Thyroid gland (tissue), 4 donors: ENCODE data around the gene DENND4A.

Experiments
- CTCF ChIP-seq, 6 experiments: fragments of 200-600 bp in 3 of 6; fragments of 450-650 bp in 3 of 6; sonication (generic) in 3 of 6; IDR thresholded peaks; one replicate each; pipeline ENCODE4 v1.5.1; 2016 to 2019; ENCODE audit warnings: antibody characterized with exemption in 6 of 6, mild to moderate bottlenecking in 2 of 6, inconsistent platforms in 1 of 6, moderate library complexity in 1 of 6
- POLR2A ChIP-seq, 2 donors: fragments of 450-650 bp; IDR thresholded peaks; one replicate each; pipeline ENCODE4 v1.6.1; 2017; ENCODE audit warnings: antibody characterized with exemption in 2 of 2, mild to moderate bottlenecking in 2 of 2, moderate library complexity in 1 of 2

DNA sequence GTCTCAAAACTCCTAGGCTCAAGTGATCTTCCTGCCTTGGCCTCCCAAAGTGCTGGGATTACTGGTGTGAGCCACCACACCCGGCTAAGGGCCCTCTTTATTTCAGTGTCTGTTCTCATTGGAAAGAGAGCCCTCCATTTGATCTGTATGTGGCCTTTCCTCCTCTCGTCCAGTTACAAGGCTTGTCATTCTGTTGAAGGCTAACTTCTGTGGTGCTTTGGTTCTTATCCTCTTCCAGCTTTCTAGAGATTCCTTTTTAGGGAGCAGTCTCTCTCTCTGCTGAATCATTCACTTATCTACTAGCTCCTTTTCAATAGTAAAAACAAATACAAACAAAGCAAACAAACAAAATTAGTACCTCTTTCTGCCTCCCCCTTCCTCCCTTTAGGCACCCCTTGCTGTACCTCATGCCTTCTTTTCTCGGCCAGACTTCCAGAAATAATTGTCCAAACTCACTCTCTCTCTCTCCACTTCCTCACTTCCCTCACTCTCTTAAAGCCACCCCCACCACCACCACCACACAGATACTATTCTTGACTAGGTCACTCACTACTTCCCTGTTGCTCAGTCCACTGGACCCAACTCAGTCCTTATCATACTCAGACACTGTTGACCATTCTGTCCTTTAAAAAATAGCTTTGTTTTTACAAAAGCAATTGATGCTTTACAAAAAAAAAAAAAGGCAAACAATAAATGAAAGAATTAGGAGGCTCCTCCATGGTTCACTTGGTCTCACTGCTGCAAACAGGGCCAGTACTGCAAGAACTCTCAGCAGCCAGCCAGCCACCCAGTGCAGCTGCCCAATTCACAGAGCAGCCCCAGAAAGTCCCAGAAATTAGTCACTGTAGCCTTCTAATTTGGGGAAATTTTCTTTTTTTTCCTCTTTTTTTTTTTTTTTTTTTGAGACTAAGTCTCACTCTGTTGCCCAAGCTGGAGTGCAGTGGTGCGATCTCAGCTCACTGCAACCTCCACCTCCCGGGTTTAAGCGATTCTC, 45.5 kb upstream of the DENND4A start:
- TF ChIP-seq CTCF (IDR thresholded peaks at IDR 0.05) (no peak), POLR2A (IDR thresholded peaks at IDR 0.05) (no peak)
